ENCODE data around the gene SLC41A1. TPM values are rescaled to one million over a fixed set of nuclear protein-coding genes. Genes with fewer than 3 reads are reported as not detected.

Gene SLC41A1
- total RNA-seq, 1 experiment from 2014 or later = 49.7 TPM

DNA sequence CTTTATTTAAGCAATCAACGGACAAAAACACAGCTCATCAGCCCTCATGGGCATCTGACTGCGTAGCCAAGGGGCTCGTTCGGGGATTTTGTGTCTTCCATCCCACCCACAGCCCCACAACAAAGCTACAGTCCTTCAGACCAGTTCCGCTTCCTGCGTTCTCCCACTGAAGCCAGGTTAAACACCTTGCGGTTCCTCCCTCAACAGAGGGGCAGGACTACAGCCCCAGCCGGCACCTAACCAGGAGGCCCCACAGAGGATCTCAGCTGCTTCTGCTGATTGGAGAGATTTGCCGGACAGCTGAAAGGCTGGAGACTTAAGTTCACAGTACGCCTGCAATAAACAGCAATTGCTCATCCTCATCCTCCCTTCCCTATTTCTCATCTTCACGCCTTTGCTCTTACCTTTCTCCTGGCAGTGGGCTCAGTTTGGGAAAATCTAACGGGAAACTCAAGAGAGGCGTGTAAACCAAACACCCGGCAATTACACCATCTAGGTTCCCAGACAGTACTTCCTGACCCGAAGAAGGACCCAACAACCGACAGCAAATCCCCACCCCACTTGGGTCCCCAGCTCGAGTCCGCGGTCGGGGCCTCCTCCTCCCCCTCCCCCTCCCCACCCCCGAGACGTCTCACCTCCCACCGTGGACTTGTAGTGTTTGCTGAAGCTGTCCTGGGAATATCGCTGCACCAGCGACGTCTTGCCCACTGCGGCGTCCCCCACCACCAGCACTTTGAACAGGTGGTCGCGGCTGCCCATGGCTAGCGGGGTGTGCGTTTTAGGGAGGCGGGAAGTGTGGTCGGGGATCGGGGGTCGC lies 38.6 kb downstream of the SLC41A1 start:
- H3K27me3 Mint-ChIP-seq (ENCODE audit: insufficient read depth, unreplicated experiment) = no peaks in the 10 kb centered on the region
- intact Hi-C loops (cut with micrococcal nuclease) = loop anchor here (2.0 to 10.0 kb wide), 2 partner anchors 64 to 120 kb away; no protein-coding TSS in a partner anchor

DNA sequence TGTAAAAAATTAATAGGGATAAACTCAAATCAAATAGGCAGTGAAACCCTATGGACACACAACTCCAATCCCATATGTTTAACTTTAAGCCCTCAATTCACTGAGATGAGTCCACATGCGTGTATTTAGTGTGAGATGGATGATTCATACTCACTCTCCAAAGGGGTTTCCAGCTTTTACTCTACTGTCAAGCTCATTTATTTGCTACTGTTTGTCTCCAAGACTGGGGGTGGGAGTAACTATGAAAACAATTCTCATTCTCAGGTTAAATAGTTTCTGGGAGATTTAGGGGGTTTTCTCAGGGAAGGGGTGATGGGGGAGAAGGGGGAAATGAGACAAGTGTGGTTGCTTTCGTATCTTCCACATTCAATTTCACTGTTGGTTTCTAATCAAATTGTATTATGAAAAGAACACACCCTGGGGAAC lies 40.4 kb downstream of the SLC41A1 start:
- BruUV-seq (replicated peaks) = no TSS peak
- Mint-ChIP-seq H3K36me3 (ENCODE audit: insufficient read depth, unreplicated experiment) (peaks cover 25% of the 10 kb centered on the region), H3K9me3 (ENCODE audit: unreplicated experiment) (no peaks in the 10 kb centered on the region), H3K4me3 (ENCODE audit: unreplicated experiment) (no peak overlapping the region), H3K4me1 (ENCODE audit: insufficient read depth, unreplicated experiment) (peaks cover 31% of the 10 kb centered on the region), H3K27me3 (ENCODE audit: insufficient read depth, unreplicated experiment) (no peaks in the 10 kb centered on the region), H3K27ac (ENCODE audit: low read depth, unreplicated experiment) (no peak overlapping the region)
- TF ChIP-seq, protein P1, sequence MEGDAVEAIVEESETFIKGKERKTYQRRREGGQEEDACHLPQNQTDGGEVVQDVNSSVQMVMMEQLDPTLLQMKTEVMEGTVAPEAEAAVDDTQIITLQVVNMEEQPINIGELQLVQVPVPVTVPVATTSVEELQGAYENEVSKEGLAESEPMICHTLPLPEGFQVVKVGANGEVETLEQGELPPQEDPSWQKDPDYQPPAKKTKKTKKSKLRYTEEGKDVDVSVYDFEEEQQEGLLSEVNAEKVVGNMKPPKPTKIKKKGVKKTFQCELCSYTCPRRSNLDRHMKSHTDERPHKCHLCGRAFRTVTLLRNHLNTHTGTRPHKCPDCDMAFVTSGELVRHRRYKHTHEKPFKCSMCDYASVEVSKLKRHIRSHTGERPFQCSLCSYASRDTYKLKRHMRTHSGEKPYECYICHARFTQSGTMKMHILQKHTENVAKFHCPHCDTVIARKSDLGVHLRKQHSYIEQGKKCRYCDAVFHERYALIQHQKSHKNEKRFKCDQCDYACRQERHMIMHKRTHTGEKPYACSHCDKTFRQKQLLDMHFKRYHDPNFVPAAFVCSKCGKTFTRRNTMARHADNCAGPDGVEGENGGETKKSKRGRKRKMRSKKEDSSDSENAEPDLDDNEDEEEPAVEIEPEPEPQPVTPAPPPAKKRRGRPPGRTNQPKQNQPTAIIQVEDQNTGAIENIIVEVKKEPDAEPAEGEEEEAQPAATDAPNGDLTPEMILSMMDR (IDR thresholded peaks at IDR 0.05; ENCODE audit: unreplicated experiment) = no peak
- intact Hi-C loops (cut with micrococcal nuclease) = loop anchor here (10.0 kb wide), 1 partner anchor 118 kb away; no protein-coding TSS in a partner anchor
- DNase-seq (ENCODE audit: unreplicated experiment) = no peak
- ChIA-PET POLR2A (interaction anchor here (0.5 to 6.2 kb wide), 6 partner anchors 9 to 331 kb away, joined by 3 to 58 read pairs (median 6); partner anchors contain the start of gene NUCKS1), CTCF (interaction anchor here (0.6 to 1.5 kb wide), 4 partner anchors 19 to 189 kb away, joined by 3 to 7 read pairs (median 3); no protein-coding TSS in a partner anchor)

More for the DNA sequence above, 38.6 kb downstream of the SLC41A1 start:
- BruUV-seq (replicated peaks) = TSS peak; percentile 7
- Mint-ChIP-seq H3K9me3 (ENCODE audit: unreplicated experiment) (no peaks in the 10 kb centered on the region), H3K4me3 (ENCODE audit: unreplicated experiment) (peak overlapping the region; percentile 88), H3K36me3 (ENCODE audit: insufficient read depth, unreplicated experiment) (peaks cover 14% of the 10 kb centered on the region), H3K4me1 (ENCODE audit: insufficient read depth, unreplicated experiment) (peaks cover 31% of the 10 kb centered on the region), H3K27ac (ENCODE audit: low read depth, unreplicated experiment) (peak overlapping the region; percentile 89)
- CTCF ChIA-PET = interaction anchor here (0.5 to 2.5 kb wide), 14 partner anchors 9 to 1138 kb away, joined by 3 to 12 read pairs (median 4); no protein-coding TSS in a partner anchor
- TF ChIP-seq, protein P1 (IDR thresholded peaks at IDR 0.05; ENCODE audit: unreplicated experiment) = no peak
- DNase-seq (ENCODE audit: unreplicated experiment) = peak; percentile 24
- POLR2A ChIA-PET = interaction anchor here (0.9 to 6.2 kb wide), 22 partner anchors 8 to 142 kb away, joined by 3 to 58 read pairs (median 8); partner anchors contain the start of genes ELK4, NUCKS1, SLC41A1 and SLC45A3

DNA sequence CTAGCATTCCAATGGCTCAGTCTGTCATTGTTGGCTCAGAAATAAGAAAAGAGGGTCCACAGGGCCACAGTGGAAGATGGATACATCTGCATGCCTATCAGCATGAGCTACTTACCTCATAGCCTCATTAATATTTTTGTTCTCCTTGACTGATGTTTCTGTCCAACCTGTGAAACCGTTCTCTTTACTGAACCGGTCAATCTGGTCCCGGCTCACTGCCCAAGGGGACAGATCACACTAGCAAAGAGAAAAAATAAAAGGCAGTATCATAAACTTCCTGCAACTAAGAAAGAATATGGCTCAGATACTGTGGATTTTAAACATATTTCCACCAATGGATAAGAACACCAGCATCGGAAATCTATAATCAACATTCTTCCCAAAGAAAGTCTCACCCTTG lies 42.4 kb downstream of the SLC41A1 start:
- Mint-ChIP-seq H3K4me1 (ENCODE audit: insufficient read depth, unreplicated experiment) (peaks cover 27% of the 10 kb centered on the region), H3K36me3 (ENCODE audit: insufficient read depth, unreplicated experiment) (peaks cover 29% of the 10 kb centered on the region), H3K27ac (ENCODE audit: low read depth, unreplicated experiment) (no peak overlapping the region), H3K9me3 (ENCODE audit: unreplicated experiment) (no peaks in the 10 kb centered on the region), H3K4me3 (ENCODE audit: unreplicated experiment) (no peak overlapping the region), H3K27me3 (ENCODE audit: insufficient read depth, unreplicated experiment) (no peaks in the 10 kb centered on the region)
- intact Hi-C loops (cut with micrococcal nuclease) = loop anchor here (10.0 kb wide), 1 partner anchor 116 kb away; no protein-coding TSS in a partner anchor
- CTCF ChIA-PET = interaction anchor here (1.0 to 1.4 kb wide), 3 partner anchors 21 to 128 kb away, joined by 4 to 6 read pairs (median 6); no protein-coding TSS in a partner anchor
- no TSS peak for BruUV-seq (replicated peaks)
- TF ChIP-seq, protein P1 (IDR thresholded peaks at IDR 0.05; ENCODE audit: unreplicated experiment) = no peak
- DNase-seq (ENCODE audit: unreplicated experiment) = no peak
- POLR2A ChIA-PET = interaction anchor here (0.8 to 1.4 kb wide), 2 partner anchors 22 to 207 kb away, joined by 3 to 6 read pairs; no protein-coding TSS in a partner anchor
